Thymus (tissue), 11 donors: ENCODE data around the gene IMMP2L. TPM values are rescaled to one million over a fixed set of nuclear protein-coding genes. Genes with fewer than 3 reads are reported as not detected.

Experiments used
- DNase-seq, 9 donors: peaks; one replicate each; pipeline ENCODE4 v3.0.0-alpha.2; 2013; ENCODE audit warnings: low spot score in 9 of 9, low read depth in 6 of 9, missing footprints in 1 of 9
- H3K27ac ChIP-seq, 2 donors: one replicate each; pipeline ENCODE4 v1.5.1; 2013; ENCODE audit warnings: control low read depth in 1 of 2, low read depth in 1 of 2, low read length in 1 of 2, mild to moderate bottlenecking in 1 of 2, moderate library complexity in 1 of 2
- H3K27me3 ChIP-seq, 2 donors: one replicate each; pipeline ENCODE4 v1.5.1; 2013; ENCODE audit warnings: low read length in 1 of 2; ENCODE audit not compliant: control insufficient read depth in 2 of 2, insufficient read depth in 1 of 2
- H3K36me3 ChIP-seq, 2 donors: one replicate each; pipeline ENCODE4 v1.5.1; 2013; ENCODE audit warnings: low read length in 1 of 2, mild to moderate bottlenecking in 1 of 2, moderate library complexity in 1 of 2; ENCODE audit not compliant: control insufficient read depth in 2 of 2, insufficient read depth in 2 of 2
- H3K4me1 ChIP-seq, 2 donors: one replicate each; pipeline ENCODE4 v1.5.1; 2013; ENCODE audit warnings: low read length in 2 of 2; ENCODE audit not compliant: control insufficient read depth in 2 of 2, insufficient read depth in 2 of 2
- H3K4me3 ChIP-seq, 2 donors: one replicate each; pipeline ENCODE4 v1.5.1; 2013; ENCODE audit warnings: low read length in 2 of 2, control low read depth in 1 of 2, mild to moderate bottlenecking in 1 of 2
- H3K9me3 ChIP-seq, 2 donors: one replicate each; pipeline ENCODE4 v1.5.1; 2013; ENCODE audit warnings: low read length in 1 of 2, mild to moderate bottlenecking in 1 of 2; ENCODE audit not compliant: control insufficient read depth in 2 of 2, insufficient read depth in 1 of 2
- WGBS: extraction: QIAGEN DNeasy Blood & Tissue Kit; methylation state at CpG from one replicate; pipeline ENCODE4 v1.1.7; 2013; 5-methylcytosine and 5-hydroxymethylcytosine counted together
- polyA plus RNA-seq: library from polyadenylated mRNA; stranded (reverse); fragments of 200-250 nt; gene quantifications from one replicate; pipeline ENCODE4 v1.2.3, GENCODE V29; 2013
- total RNA-seq: library from RNA; stranded (reverse); fragments of 120-200 nt; gene quantifications from one replicate; pipeline ENCODE4 v1.2.4, GENCODE V29; 2013
- donor health status: healthy.

IMMP2L gene
- total and polyA plus RNA-seq, 2 donors = 11.0 to 12.8 TPM

DNA sequence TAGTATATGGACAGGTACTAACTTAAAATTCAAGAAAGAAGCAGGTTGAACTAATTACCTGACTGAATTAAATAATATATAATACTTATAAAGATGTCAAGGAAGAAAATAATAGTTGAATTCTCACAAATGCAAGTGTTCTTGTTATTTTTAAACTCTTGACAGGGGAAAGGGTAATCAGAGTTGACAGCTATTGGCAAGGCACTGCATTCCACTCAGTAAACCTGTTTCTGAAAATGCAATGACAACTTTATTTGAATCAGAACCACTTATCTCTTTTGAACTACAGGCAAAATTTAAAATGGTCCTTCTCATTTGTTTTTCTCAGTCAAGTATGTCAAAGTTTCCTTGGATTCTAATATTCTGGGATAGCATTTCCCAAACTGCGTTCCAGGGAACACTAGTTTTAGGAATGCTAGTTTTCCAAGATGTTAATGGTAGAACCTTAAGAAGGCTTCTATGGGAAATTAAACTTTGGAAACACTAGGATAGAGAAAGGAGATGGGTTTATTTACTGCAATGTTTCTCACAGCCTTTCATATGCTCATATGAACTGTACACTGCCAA is 575.1 kb downstream of the IMMP2L start:
- H3K4me3 ChIP-seq = no peak overlapping the region
- no peak for DNase-seq
- no peaks in the 10 kb centered on the region for H3K27me3 ChIP-seq
- no peaks in the 10 kb centered on the region for H3K36me3 ChIP-seq
- no peak overlapping the region for H3K27ac ChIP-seq
- WGBS = 95% methylated on average over 1 of the region's 1 CpG
- H3K4me1 ChIP-seq = no peaks in the 10 kb centered on the region
- no peaks in the 10 kb centered on the region for H3K9me3 ChIP-seq

DNA sequence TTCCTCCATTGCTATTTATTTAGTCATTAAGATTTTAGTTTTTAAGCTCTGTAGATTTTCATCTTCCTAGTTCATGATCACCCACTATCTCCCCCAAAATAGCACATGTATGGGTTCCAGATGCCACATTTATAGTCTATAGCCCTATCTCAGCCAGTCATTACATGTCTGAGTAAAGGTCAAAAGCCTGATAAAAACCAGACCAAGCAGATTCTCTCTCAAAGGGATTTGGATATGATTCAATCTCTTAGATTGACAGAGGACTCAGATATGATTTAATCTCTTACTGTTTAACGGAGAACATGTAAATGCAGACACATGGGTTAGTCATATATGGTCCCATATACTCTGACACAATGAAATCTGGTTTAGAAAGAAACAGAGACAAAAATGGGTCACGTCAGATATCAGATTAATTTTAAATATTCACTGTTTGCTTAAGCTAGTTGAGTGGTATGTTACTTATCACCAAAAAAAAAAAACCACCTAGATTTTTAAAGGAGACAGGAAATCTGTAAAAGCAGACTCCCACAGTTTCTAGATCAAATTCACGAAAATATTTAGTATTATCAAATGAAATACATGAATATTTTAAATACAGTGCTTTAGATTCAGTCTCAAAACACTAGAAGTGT is 578.4 kb downstream of the IMMP2L start:
- no peak overlapping the region for H3K4me3 ChIP-seq
- H3K27me3 ChIP-seq = no peaks in the 10 kb centered on the region
- DNase-seq = no peak
- H3K36me3 ChIP-seq = no peaks in the 10 kb centered on the region
- no peaks in the 10 kb centered on the region for H3K4me1 ChIP-seq
- 94% methylated on average over 3 of the region's 3 CpGs for WGBS
- no peaks in the 10 kb centered on the region for H3K9me3 ChIP-seq
- no peak overlapping the region for H3K27ac ChIP-seq

DNA sequence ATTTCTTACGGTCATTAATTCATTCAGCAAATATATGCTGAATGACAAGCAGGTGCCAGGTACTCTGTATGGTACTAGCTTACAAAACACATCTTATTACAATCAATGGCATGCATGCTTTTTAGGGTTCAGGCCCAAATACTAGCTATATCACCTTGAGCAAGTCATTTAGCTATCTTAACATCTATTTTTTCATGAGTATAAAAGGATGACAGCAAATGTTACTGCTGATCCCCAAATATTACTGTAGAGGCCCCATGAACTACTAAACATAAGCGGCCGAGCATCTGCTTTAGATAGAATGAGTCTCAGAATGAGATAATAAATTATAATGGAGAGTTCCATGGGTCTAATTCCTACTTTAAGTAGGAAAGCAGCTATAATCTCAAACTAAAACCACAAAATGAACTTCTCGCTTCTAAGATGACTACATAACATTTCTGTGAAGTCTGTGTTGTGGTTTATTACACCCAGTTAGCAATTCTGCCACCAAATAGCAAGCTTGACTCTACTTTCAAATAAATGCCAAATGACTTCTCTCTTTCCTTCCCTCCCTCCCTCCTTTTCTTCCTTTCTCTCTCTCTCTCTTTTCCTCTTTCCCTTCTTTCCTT is 585.1 kb downstream of the IMMP2L start:
- no peak overlapping the region for H3K4me3 ChIP-seq
- peak in 4 of 9 donors; percentile 19 to 64 (median 30) for DNase-seq
- WGBS = 73% methylated on average over 4 of the region's 4 CpGs
- peaks cover 0 to 3% of the 10 kb centered on the region in 2 donors for H3K4me1 ChIP-seq
- no peaks in the 10 kb centered on the region for H3K36me3 ChIP-seq
- H3K9me3 ChIP-seq = no peaks in the 10 kb centered on the region
- no peak overlapping the region for H3K27ac ChIP-seq
- no peaks in the 10 kb centered on the region for H3K27me3 ChIP-seq

DNA sequence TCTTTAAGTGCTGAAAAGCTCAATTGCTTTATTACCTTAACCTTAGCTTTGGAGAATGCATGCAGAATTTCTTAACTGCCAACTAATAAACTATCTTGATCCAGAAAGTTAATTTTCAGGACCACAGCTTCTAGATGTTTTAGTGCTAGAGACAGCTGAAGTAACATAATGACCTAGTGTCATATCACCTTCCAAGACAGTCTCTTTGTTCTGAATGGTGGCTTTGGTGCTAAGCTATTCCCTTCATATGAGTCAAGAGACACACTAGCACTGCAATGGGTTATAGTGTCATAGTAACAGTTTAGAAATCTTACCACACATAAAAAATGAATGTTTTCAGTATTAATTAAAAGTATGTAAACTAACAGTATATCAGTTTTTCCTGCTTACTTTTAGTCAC is 586.8 kb downstream of the IMMP2L start:
- Histone ChIP-seq H3K4me3 (no peak overlapping the region), H3K4me1 (peaks cover 0 to 3% of the 10 kb centered on the region in 2 donors), H3K27me3 (no peaks in the 10 kb centered on the region), H3K27ac (no peak overlapping the region), H3K9me3 (no peaks in the 10 kb centered on the region), H3K36me3 (no peaks in the 10 kb centered on the region)
- no peak for DNase-seq

DNA sequence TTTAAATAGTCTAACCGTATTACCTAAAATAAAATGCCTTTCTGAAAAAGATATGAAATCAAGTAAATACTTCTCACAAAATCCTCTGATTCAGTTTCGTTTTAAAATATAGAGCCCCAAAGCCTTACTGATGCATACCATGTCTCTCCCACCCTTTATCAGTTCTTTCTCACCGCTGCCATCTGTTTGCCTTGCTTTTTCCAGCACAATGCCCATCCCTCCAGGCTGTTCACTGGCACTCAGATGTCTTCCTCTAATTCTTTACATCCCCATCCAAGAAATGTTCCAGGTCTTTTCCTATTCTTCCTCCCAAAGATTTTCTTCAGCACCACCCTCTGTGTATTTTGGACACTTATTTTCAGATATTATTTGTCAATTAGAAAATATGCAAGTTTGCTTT is 587.9 kb downstream of the IMMP2L start:
- no peak overlapping the region for H3K27ac ChIP-seq
- peaks cover 0 to 3% of the 10 kb centered on the region in 2 donors for H3K4me1 ChIP-seq
- no peaks in the 10 kb centered on the region for H3K36me3 ChIP-seq
- 95% methylated on average over 3 of the region's 3 CpGs for WGBS
- H3K27me3 ChIP-seq = no peaks in the 10 kb centered on the region
- no peak overlapping the region for H3K4me3 ChIP-seq
- H3K9me3 ChIP-seq = no peaks in the 10 kb centered on the region
- DNase-seq = no peak

DNA sequence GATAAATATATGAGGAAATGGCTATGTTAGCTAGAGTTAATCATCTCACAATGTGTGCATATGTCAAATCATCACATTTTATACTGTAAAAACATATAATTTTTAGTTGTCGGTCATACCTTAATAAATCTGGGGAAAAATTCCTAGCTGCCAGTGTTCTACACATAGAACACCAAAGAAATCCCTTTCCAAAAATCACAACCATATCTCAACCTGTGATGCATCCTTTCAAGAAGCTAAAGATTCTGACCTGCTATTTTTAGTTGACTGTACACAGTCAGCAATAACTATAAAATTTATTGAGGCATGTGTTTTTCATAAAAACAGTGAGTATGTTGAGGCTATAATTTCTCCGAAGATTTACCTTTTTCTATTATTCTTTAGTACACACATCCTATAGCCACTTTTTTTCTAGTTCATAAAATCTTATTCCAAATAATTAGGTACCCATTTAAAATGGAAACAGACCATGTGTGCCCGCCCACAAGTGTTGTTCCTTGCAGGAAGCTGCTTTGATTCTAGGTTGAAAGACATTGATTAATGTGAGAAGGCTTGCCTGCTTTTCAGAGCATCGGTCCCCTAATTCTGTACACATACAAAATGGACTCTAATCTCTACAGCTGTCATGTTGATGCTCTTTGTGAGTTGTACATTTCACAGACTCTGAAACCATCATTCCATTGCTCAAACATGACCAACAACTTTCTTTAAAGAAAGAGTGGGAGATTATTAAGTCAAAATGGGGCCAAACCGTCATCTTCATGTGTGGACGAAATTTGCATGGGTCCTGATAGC is 588.9 kb downstream of the IMMP2L start:
- 97% methylated on average over 6 of the region's 6 CpGs for WGBS
- no peak overlapping the region for H3K27ac ChIP-seq
- DNase-seq = no peak
- H3K4me1 ChIP-seq = peaks cover 0 to 3% of the 10 kb centered on the region in 2 donors
- no peaks in the 10 kb centered on the region for H3K27me3 ChIP-seq
- no peaks in the 10 kb centered on the region for H3K9me3 ChIP-seq
- H3K4me3 ChIP-seq = no peak overlapping the region
- no peaks in the 10 kb centered on the region for H3K36me3 ChIP-seq

DNA sequence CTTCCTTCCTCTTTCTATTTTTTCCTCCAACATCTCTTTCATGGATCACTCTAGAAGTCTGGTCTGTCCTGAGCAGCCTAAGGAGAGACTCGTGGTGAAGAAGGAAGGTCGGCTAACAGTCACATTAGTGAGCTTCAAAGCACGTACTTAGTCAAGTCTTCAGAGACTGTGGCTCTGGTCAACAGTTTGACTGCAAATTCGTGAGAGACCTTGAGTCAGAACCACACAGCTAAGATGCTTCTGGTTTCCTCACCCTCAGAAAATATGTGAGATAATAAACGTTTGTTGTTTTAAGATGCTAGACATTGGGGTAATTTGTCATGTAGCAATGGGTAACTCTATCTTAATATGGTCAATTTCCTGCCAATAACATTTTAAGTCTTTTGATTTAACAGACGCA is 597.5 kb downstream of the IMMP2L start:
- no peak for DNase-seq
- WGBS = 85% methylated on average over 6 of the region's 6 CpGs
- Histone ChIP-seq H3K9me3 (no peaks in the 10 kb centered on the region), H3K4me1 (no peaks in the 10 kb centered on the region), H3K27me3 (no peaks in the 10 kb centered on the region), H3K27ac (no peak overlapping the region), H3K36me3 (no peaks in the 10 kb centered on the region), H3K4me3 (no peak overlapping the region)

DNA sequence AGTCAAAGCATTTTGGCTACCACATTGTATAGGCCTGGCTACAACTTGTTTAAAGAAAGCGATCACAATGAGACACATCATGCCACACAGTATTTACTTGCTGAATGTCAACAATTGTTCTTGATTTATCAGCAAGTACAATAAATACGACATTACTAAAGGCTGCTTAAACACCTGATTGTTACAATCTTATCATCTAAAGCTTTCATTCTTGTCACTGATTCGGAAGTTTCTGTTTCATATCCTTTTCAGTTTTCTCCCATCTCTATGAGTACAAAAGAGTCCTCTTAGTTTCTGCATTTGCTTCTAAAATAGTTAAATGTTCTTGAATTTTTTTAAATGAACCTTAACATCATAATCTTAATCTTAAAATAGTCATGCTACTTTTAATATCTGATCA is 599.5 kb downstream of the IMMP2L start:
- WGBS = 97% methylated on average over 3 of the region's 3 CpGs
- H3K27ac ChIP-seq = no peak overlapping the region
- no peaks in the 10 kb centered on the region for H3K36me3 ChIP-seq
- no peak overlapping the region for H3K4me3 ChIP-seq
- no peak for DNase-seq
- H3K4me1 ChIP-seq = no peaks in the 10 kb centered on the region
- H3K27me3 ChIP-seq = no peaks in the 10 kb centered on the region
- H3K9me3 ChIP-seq = no peaks in the 10 kb centered on the region

DNA sequence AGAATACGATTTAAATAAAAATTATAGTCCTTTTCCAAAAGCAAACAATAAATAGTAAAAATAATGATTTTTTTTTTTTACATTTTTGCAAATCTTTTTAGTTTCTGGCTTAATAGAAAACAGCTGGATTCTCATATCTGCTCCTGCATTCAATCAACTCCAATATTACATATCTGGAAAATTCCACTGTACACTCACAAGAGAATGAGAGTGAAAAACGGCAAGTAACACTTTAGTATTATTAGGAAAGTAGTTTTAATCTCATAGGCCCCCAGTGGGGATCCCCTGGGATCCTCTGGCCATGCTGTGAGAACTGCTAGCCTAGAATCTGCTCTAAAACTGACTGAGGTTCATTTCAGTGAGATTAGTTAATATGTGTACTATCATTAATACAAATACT is 599.9 kb downstream of the IMMP2L start:
- no peak overlapping the region for H3K4me3 ChIP-seq
- no peaks in the 10 kb centered on the region for H3K27me3 ChIP-seq
- H3K27ac ChIP-seq = no peak overlapping the region
- 95% methylated on average over 2 of the region's 2 CpGs for WGBS
- H3K36me3 ChIP-seq = no peaks in the 10 kb centered on the region
- no peaks in the 10 kb centered on the region for H3K9me3 ChIP-seq
- no peak for DNase-seq
- no peaks in the 10 kb centered on the region for H3K4me1 ChIP-seq
